ENCODE results near the gene CDKAL1.
A peak's percentile ranks its signal among the peaks of the same experiment; 100 is the strongest.

The CDKAL1 gene

DNA sequence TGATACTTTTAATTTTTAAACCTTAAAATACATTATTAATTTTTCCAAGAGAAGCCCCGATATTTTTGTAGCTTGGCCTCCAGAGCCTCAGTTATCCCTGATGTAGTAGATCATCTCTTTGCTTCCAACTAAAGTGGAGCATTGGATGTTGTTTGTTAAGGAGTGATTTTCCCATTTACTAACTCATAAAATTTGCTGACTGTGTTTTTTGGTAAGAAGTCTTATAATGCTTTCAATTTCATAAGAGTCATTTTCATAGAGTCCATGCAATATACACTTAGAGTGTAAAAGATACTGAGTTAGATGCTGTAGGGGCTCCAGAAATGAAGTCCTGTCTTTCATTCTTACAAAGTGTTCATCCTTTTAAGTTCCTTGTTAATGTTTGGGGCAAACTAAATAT is 46.8 kb downstream of the CDKAL1 start:
- Histone ChIP-seq H3K36me3 (replicated peaks; ENCODE audit: low read depth, low read length) (no peaks in the 10 kb centered on the region), H3K79me2 (ENCODE audit: low read length) (0 out of 2 replicates have a peak, but pooled peaks cover 3% of the 10 kb centered on the region), H3K9ac (ENCODE audit: low read length) (no peak overlapping the region), H3K4me3 (ENCODE audit: low read length) (no peak overlapping the region), H4K20me1 (ENCODE audit: insufficient read depth, low read length) (no peaks in the 10 kb centered on the region), H3K27ac (ENCODE audit: low read length) (no peak overlapping the region), H2AFZ (ENCODE audit: low read depth, low read length) (no peak overlapping the region), H3K9me3 (ENCODE audit: insufficient read depth, low read length) (no peaks in the 10 kb centered on the region), H3K4me2 (ENCODE audit: low read length) (no peak overlapping the region), H3K27me3 (ENCODE audit: low read depth, low read length) (no peaks in the 10 kb centered on the region), H3K4me1 (ENCODE audit: low read length) (peaks cover 25% of the 10 kb centered on the region)
- no peak for TF ChIP-seq EZH2phosphoT487 (IDR thresholded peaks at IDR 0.05; ENCODE audit: low read depth)
- TF ChIP-seq, protein P1, sequence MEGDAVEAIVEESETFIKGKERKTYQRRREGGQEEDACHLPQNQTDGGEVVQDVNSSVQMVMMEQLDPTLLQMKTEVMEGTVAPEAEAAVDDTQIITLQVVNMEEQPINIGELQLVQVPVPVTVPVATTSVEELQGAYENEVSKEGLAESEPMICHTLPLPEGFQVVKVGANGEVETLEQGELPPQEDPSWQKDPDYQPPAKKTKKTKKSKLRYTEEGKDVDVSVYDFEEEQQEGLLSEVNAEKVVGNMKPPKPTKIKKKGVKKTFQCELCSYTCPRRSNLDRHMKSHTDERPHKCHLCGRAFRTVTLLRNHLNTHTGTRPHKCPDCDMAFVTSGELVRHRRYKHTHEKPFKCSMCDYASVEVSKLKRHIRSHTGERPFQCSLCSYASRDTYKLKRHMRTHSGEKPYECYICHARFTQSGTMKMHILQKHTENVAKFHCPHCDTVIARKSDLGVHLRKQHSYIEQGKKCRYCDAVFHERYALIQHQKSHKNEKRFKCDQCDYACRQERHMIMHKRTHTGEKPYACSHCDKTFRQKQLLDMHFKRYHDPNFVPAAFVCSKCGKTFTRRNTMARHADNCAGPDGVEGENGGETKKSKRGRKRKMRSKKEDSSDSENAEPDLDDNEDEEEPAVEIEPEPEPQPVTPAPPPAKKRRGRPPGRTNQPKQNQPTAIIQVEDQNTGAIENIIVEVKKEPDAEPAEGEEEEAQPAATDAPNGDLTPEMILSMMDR (IDR thresholded peaks at IDR 0.05; ENCODE audit: low read depth, low read length) = no peak

DNA sequence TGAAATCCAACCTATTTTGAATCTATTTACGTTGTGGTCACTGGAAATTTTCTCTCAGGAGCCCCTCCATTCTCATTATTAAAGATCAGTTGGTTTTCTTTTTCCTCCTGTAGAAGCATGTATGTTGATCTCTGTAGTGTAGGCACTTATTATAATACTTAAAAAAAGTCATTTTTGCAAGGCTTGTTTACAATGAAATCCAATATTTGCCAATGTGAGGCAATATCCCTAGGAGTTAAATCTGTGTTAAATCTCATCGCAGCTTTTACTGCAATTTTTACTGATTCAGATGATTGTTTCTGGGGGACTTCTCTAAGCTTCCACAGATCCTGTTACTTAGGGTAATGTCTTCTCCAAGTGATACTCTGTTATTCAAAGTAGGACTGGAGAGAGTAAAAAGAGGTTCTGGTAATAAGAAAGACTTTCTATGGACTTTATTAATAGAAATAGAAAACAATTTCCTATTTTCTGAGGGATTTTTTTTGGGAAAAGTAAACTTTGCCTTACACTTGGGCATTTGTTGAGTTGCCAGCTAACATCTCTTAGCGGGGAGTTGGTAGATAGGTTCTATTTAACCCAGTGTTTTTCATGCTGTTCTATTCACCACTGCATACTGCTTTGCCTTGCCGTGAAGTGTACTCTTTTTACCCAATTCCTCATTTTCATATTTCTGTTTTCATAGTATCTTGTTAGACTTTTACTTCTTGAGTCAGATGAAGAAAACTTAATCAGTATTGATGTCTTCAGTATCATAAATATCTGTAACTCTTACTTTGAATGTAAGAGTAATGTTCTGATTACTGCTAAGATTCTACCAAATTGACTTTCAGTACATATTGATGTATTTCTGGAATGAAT is 48.6 kb downstream of the CDKAL1 start:
- Histone ChIP-seq H3K27ac (ENCODE audit: low read length) (peak overlapping the region; percentile 40), H3K4me2 (ENCODE audit: low read length) (peak overlapping the region; percentile 62), H2AFZ (ENCODE audit: low read depth, low read length) (no peak overlapping the region), H3K9me3 (ENCODE audit: insufficient read depth, low read length) (no peaks in the 10 kb centered on the region), H4K20me1 (ENCODE audit: insufficient read depth, low read length) (no peaks in the 10 kb centered on the region), H3K27me3 (ENCODE audit: low read depth, low read length) (no peaks in the 10 kb centered on the region), H3K4me1 (ENCODE audit: low read length) (peaks cover 31% of the 10 kb centered on the region), H3K36me3 (replicated peaks; ENCODE audit: low read depth, low read length) (no peaks in the 10 kb centered on the region), H3K79me2 (ENCODE audit: low read length) (0 out of 2 replicates have a peak, but pooled peaks cover 3% of the 10 kb centered on the region), H3K4me3 (ENCODE audit: low read length) (peak overlapping the region; percentile 24), H3K9ac (ENCODE audit: low read length) (peak overlapping the region; percentile 18; the same call in 1 of the 2 replicates)
- TF ChIP-seq, protein P1 (IDR thresholded peaks at IDR 0.05; ENCODE audit: low read depth, low read length) = no peak
- TF ChIP-seq EZH2phosphoT487 (IDR thresholded peaks at IDR 0.05; ENCODE audit: low read depth) = no peak

DNA sequence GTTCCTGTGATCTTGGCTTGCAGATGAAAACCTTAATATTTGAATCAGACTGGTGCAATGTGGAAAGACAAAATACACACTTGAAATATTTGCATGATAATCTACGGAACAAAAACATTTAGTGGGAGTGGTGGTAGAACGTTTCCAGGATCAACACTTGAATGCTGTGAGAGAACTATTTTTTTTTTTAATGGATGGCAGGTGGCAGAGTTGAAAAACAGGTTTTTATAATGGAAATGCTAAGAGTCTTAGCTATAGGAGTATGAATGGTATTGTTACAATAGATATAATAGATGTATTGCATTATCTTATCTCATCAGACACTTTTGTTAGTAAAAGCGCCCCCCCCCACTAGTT is 49.2 kb downstream of the CDKAL1 start:
- H3K4me1 ChIP-seq (ENCODE audit: low read length) = peaks cover 31% of the 10 kb centered on the region
- peak overlapping the region; percentile 62 for H3K4me2 ChIP-seq (ENCODE audit: low read length)
- H2AFZ ChIP-seq (ENCODE audit: low read depth, low read length) = no peak overlapping the region
- 0 out of 2 replicates have a peak, but pooled peaks cover 3% of the 10 kb centered on the region for H3K79me2 ChIP-seq (ENCODE audit: low read length)
- H4K20me1 ChIP-seq (ENCODE audit: insufficient read depth, low read length) = no peaks in the 10 kb centered on the region
- no peak for TF ChIP-seq EZH2phosphoT487 (IDR thresholded peaks at IDR 0.05; ENCODE audit: low read depth)
- TF ChIP-seq, protein P1 (IDR thresholded peaks at IDR 0.05; ENCODE audit: low read depth, low read length) = no peak
- H3K9me3 ChIP-seq (ENCODE audit: insufficient read depth, low read length) = no peaks in the 10 kb centered on the region
- peak overlapping the region; percentile 24 for H3K4me3 ChIP-seq (ENCODE audit: low read length)
- peak overlapping the region; percentile 40 for H3K27ac ChIP-seq (ENCODE audit: low read length)
- H3K9ac ChIP-seq (ENCODE audit: low read length) = no peak overlapping the region
- H3K36me3 ChIP-seq (replicated peaks; ENCODE audit: low read depth, low read length) = no peaks in the 10 kb centered on the region
- H3K27me3 ChIP-seq (ENCODE audit: low read depth, low read length) = no peaks in the 10 kb centered on the region

DNA sequence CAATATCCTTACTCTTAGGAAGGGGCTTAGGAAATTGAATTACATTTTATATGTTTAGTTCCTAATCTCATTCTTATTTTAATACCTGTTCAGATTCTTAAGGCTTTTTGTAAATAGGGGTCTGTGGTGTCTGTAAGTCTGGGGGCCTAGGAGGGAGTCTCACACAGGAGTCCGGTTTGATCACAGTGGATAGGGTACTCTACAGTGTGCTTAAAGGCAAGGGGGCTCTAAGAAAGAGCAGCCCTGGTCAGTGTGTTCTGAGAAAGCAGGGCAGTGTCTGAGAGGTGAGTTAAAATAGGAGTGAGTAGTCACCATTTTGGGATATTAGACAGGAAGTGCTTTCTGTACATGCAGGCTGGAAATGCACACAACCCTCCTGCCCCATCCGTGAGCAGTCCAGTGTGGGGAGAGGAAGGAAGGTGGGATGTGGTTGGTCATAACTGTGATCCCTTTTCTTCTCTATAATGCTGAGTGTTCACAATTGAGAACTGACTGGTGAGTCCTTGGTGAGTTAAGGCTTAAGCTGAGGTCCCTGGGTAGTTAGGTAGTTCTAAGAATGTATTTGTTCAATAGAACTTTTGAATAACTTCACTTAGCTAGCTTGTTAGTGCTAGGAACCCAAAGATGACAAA is 50.0 kb downstream of the CDKAL1 start:
- Histone ChIP-seq H2AFZ (ENCODE audit: low read depth, low read length) (no peak overlapping the region), H3K9ac (ENCODE audit: low read length) (no peak overlapping the region), H3K27me3 (ENCODE audit: low read depth, low read length) (no peaks in the 10 kb centered on the region), H3K4me2 (ENCODE audit: low read length) (no peak overlapping the region), H3K4me1 (ENCODE audit: low read length) (peaks cover 35% of the 10 kb centered on the region), H3K36me3 (replicated peaks; ENCODE audit: low read depth, low read length) (no peaks in the 10 kb centered on the region), H4K20me1 (ENCODE audit: insufficient read depth, low read length) (no peaks in the 10 kb centered on the region), H3K4me3 (ENCODE audit: low read length) (no peak overlapping the region), H3K79me2 (ENCODE audit: low read length) (0 out of 2 replicates have a peak, but pooled peaks cover 3% of the 10 kb centered on the region), H3K9me3 (ENCODE audit: insufficient read depth, low read length) (no peaks in the 10 kb centered on the region), H3K27ac (ENCODE audit: low read length) (no peak overlapping the region)
- TF ChIP-seq EZH2phosphoT487 (IDR thresholded peaks at IDR 0.05; ENCODE audit: low read depth) = no peak
- TF ChIP-seq, protein P1 (IDR thresholded peaks at IDR 0.05; ENCODE audit: low read depth, low read length) = no peak
